Astrocyte (in vitro differentiated cells and primary cell): ENCODE measurements around the gene KMT2B.

Source experiments
- CTCF ChIP-seq: IDR thresholded peaks from 2 replicates; pipeline ENCODE4 v1.5.1; 2011; ENCODE audit warnings: low read depth, mild to moderate bottlenecking, inconsistent platforms, low read length, moderate library complexity; ENCODE audit not compliant: insufficient read depth
- EZH2 ChIP-seq: IDR thresholded peaks from 2 replicates; pipeline ENCODE4 v1.6.1; 2012; ENCODE audit warnings: mild to moderate bottlenecking, low read length, inconsistent platforms; ENCODE audit not compliant: insufficient read depth

DNA sequence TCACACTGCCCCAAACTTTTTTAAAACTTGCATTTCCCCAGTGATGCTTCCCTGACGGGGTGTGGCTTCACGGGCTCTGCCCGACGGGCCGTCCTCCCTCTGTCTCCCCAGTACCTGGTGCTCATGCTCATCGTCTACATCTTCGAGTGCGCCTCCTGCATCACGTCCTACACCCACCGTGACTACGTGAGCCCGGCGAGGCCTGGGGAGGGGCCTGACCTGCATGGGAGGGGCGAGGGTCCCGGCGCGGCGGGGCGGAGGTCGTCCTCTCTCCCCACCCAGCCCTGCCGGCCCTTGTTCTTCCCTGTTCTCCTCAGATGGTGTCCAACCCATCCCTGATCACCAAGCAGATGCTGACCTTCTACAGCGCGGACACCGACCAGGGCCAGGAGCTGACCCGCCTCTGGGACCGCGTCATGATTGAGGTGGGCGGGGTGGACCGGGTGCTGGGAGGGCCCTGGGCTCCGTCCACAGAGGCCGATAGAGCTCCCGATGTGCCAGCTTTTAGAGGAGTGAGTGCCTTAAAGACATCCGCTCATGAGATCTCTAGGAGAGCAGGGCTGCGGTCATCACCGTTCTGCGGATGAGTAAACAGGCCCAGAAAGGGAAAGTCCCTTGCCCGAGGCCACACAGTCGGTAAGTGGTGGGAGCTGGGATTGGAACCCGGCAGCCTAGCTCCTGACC is 44.5 kb upstream of the KMT2B start:
- TF ChIP-seq EZH2: no peak
- no peak for TF ChIP-seq CTCF
